ENCODE measurements around the gene CCSER1. TPM values are rescaled to one million over a fixed set of nuclear protein-coding genes. Genes with fewer than 3 reads are reported as not detected.

Gene CCSER1
- total RNA-seq, 1 donor from 2014 or later, result 9.0 TPM

- ATAC-seq, result no peak
- intact Hi-C loops (cut with DNase I), result no loop called here
- no peak for DNase-seq (ENCODE audit: low spot score)
Measured at GRCh38 chr4:90943311-90943710, 816.1 kb downstream of the CCSER1 start.

- intact Hi-C loops (cut with DNase I), result no loop called here
- DNase-seq (ENCODE audit: low spot score), result no peak
- ATAC-seq, result no peak
Measured at GRCh38 chr4:90946945-90947344, 819.8 kb downstream of the CCSER1 start.

DNA sequence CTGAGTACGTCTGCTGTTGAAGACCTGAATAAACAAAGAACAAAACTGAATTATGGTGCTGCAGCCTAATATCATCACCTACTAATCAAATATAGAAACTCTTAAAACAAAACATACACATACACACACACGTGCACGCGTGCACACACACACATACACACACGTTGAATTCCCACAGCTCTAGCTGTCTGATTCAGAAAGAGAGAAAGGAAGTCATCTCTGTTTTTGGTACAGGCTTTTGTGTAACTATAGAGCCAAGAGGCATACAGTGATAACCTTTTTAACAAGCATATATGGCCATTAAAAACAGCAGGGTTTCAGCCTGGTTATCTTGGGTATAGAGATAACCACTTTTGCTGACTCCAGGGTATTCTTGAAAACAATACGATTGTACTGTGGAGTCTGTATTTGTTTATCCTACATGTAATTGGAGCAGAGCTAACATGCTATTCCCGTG, 823.2 kb downstream of the CCSER1 start:
- ATAC-seq (no peak), DNase-seq (ENCODE audit: low spot score) (no peak)
- intact Hi-C loops (cut with DNase I), result no loop called here

- ATAC-seq (no peak), DNase-seq (ENCODE audit: low spot score) (no peak)
- intact Hi-C loops (cut with DNase I), result no loop called here
Measured at GRCh38 chr4:90951037-90951436, 823.8 kb downstream of the CCSER1 start.

DNA sequence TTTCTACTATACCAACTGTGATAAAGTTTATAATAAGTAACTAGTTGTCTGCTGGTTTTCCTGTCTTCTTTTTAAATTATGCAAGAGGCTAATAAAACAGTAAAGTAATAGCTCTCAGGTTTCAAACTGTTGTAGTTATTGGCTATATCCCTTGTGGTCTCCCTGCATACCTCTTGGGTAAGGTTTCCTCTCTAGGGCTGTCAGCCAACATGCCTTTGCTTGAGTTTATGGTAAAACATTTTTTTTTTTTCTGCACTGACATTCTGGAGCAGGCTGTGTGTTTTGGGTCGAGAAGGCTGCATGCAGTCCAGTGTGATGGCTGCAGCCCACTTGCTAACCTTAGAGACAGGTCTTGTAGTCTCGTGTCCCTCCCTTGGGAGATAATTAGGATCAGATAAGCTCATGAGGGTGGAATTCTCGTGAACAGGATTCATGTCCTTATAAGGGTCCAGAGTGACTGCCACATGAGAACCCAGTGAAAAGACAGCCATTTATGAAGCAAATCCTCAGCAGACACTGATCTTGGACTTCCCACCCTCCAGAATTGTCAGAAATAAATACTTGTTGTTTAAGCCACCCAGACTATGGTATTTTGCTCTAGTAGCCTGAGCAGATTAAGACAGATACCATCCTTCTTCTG, 831.2 kb downstream of the CCSER1 start:
- DNase-seq (ENCODE audit: low spot score) (no peak), ATAC-seq (no peak)
- intact Hi-C loops (cut with DNase I), result no loop called here

DNA sequence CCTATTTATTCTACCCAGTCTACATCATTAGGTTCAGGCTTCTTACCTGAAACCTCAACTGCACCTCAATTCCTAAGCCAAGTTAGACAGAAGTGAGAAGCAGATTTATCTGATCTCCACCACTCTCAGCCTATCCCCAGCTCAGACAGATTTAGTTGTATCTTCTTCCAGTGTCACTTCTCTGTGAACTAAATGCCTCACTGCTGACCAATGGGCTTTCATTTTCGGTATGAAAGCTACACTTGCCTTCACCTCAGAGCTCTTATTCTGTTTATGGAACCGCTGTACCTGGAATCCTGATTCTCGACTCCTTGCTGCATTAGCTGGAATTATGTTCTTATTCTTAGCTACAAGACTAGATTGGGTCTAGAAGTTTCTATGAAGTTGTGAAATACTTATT, 833.2 kb downstream of the CCSER1 start:
- DNase-seq (ENCODE audit: low spot score), result no peak
- ATAC-seq, result no peak
- intact Hi-C loops (cut with DNase I), result no loop called here

DNA sequence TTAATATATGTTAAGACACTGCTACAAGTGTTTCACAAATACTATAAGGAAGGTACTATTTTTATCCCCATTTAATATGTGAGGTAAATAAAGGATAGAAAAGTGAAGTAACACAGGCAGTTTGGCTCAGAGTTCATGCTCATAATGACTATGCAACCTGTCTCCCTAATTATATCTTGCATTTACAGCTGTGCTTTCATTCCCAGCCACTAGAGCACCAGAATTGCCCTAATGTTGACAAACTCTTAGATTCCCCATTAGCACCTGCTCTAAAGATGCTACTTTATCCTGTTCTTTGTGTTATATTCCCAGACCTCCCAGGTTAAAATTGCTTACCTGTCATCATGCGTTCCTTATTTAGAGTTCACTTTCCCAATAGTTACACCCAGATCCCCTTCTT, 833.6 kb downstream of the CCSER1 start:
- no peak for DNase-seq (ENCODE audit: low spot score)
- intact Hi-C loops (cut with DNase I), result no loop called here
- ATAC-seq, result no peak

- ATAC-seq (no peak), DNase-seq (ENCODE audit: low spot score) (no peak)
- intact Hi-C loops (cut with DNase I), result no loop called here
Measured at GRCh38 chr4:90970021-90970420, 842.8 kb downstream of the CCSER1 start.

DNA sequence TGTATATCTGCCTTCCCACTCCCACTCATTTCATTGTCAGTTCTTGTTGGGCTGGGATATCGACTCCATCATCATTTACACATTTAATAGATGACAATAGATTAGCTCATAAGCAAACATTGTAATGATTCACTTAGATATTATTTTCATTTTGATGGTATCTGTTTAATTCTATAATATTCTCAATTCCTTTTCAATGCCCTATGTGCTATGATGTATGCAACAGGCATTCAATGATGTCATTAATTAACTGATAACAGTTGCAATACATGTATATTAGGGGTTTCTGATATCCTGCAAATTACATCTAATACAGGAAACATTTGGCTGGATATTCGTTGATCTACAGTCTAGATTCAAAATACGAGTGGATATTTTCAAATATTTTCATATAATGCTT, 850.5 kb downstream of the CCSER1 start:
- intact Hi-C loops (cut with DNase I), result no loop called here
- ATAC-seq, result no peak
- no peak for DNase-seq (ENCODE audit: low spot score)

DNA sequence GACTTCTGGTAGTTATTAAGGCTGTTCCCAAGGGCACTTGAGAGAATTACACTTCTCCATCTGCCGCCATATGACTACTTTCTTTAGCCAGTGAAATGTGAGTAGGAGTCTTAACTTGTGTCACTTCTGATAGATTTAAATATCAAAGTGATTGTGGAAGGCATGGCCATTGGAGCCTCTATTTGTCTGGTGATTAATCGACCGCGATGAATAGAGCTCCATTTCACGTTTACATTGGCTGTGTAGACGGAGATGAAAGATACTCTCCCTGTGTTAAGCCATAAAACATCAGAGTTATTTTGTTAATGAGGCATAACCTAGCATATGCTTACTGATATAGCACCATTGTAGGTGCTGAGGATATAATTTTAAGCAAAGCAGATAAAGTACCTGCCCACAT, 852.4 kb downstream of the CCSER1 start:
- ATAC-seq (no peak), DNase-seq (ENCODE audit: low spot score) (no peak)
- intact Hi-C loops (cut with DNase I), result no loop called here

DNA sequence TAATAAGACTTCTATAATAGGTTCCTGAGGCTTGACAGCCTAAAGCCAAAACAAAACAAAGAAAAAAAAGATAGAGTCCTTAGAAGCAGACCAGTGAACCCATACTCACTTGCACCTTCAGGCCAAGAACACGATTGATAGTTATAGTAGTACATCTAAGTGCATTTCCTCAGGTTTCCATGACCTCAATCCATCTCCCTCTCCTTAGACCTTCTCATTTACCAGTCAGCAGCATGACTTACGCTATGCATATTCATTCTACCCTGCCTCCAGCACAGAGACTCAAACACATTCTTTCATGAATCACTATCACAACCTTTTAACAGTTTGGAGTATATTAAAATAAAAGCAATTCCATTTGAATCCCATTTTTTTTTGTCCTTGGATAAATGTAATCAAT, 855.6 kb downstream of the CCSER1 start:
- ATAC-seq (no peak), DNase-seq (ENCODE audit: low spot score) (no peak)
- intact Hi-C loops (cut with DNase I), result no loop called here

DNA sequence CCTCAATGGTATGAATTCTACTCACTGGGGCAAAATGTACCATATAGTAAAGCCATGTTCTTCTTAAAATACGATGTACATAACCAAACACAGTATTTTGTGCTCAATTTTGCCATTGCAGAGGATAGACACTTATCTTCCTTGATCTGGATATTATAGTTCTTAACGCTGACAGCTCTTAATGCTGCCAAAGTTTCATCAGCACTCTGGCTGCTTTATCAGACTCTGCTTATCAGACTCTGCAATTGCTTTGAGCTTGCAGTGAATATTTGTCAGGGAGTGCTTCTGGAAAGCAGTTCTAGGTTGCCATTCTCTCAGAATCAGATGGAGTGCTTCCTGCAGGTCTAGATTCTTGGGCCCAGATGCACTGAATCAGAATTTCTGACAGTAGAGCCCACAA, 863.1 kb downstream of the CCSER1 start:
- ATAC-seq (no peak), DNase-seq (ENCODE audit: low spot score) (no peak)
- intact Hi-C loops (cut with DNase I), result no loop called here

GRCh38 chr4:90992213-90992612, 865.0 kb downstream of the CCSER1 start:
- intact Hi-C loops (cut with DNase I), result no loop called here
- ATAC-seq, result no peak
- DNase-seq (ENCODE audit: low spot score), result no peak

- ATAC-seq, result no peak
- intact Hi-C loops (cut with DNase I), result no loop called here
- no peak for DNase-seq (ENCODE audit: low spot score)
Measured at GRCh38 chr4:90994851-90995574, 867.8 kb downstream of the CCSER1 start.

DNA sequence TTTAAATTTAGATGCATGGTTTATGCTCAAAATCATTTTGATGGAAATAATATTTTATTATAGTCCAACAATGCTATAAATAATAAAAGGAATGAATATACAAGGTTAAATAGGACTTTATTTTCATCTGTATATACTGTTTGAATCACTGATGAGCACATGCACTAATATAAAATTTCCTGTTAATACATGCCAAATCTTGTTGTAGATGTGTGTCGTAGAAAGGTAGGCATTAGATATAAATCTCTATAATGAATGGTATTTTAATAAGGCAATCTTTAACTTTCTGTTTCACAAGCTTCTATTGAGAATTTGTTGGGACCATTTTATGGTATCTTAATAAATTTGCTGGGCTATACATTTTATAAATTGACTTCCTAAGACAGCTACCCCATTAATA, 868.8 kb downstream of the CCSER1 start:
- ATAC-seq (no peak), DNase-seq (ENCODE audit: low spot score) (no peak)
- intact Hi-C loops (cut with DNase I), result no loop called here

- no peak for DNase-seq (ENCODE audit: low spot score)
- intact Hi-C loops (cut with DNase I), result no loop called here
- ATAC-seq, result no peak
Measured at GRCh38 chr4:90996813-90997212, 869.6 kb downstream of the CCSER1 start.

- intact Hi-C loops (cut with DNase I), result no loop called here
- DNase-seq (ENCODE audit: low spot score) (no peak), ATAC-seq (no peak)
Measured at GRCh38 chr4:91015861-91016260, 888.7 kb downstream of the CCSER1 start.

DNA sequence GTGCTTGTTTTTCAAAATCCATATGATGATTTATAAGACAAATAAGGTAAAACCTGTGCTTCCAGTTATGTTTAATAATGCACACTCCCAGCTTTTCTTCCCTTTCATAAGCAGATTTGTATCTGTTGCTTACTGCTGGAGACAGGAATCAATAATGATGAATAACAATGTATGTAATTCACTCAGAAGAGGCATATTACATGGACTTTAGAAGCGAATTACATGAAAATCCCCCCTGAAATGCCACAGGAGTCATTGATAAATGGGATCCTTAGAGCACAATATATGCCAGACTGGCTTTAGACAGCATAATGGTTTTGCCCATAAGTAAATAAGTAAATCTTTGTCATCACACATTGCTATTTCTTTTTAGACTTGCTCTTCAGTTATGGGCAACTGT, 892.3 kb downstream of the CCSER1 start:
- intact Hi-C loops (cut with DNase I), result no loop called here
- ATAC-seq (no peak), DNase-seq (ENCODE audit: low spot score) (no peak)

GRCh38 chr4:91025241-91026148, 898.3 kb downstream of the CCSER1 start:
- no peak for ATAC-seq
- intact Hi-C loops (cut with DNase I), result no loop called here
- DNase-seq (ENCODE audit: low spot score), result no peak

DNA sequence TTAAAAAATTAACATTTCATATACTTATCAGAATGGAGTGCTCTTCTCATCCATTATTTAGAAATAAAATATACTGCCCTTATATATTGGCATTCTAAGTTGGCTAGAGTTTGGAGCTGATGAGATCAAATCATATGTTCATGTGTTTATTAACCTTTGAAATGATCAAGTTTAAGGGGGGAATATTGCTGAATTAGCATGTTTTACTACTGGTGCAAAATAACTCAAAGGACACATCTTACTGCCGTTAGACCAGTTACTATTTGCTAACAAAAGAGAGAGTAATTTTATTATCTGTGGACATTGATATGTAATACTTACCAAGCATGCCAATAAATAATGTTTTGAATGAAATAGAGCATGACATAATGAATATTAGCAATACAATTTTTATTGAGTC, 901.0 kb downstream of the CCSER1 start:
- intact Hi-C loops (cut with DNase I), result no loop called here
- ATAC-seq (no peak), DNase-seq (ENCODE audit: low spot score) (no peak)
